Endothelial cell of umbilical vein (primary cell): ENCODE data around the gene GPRC5D.

Experiments
- EZH2 ChIP-seq: IDR thresholded peaks from 2 replicates; pipeline ENCODE4 v1.6.1; 2012; ENCODE audit warnings: borderline replicate concordance, low read depth, mild to moderate bottlenecking, moderate library complexity, low read length, inconsistent platforms; ENCODE audit not compliant: severe bottlenecking
- FOS ChIP-seq: IDR thresholded peaks from 2 replicates; pipeline ENCODE4 v1.6.1; 2011; ENCODE audit warnings: mild to moderate bottlenecking, low read length, moderate library complexity, borderline replicate concordance; ENCODE audit not compliant: insufficient read depth
- GATA2 ChIP-seq: IDR thresholded peaks from 2 replicates; pipeline ENCODE4 v1.7.0; 2011; ENCODE audit warnings: low read depth, mild to moderate bottlenecking, moderate library complexity, mixed read lengths, low read length; ENCODE audit not compliant: insufficient read length, insufficient read depth
- JUN ChIP-seq: IDR thresholded peaks from 2 replicates; pipeline ENCODE4 v1.6.1; 2011; ENCODE audit warnings: borderline replicate concordance, low read depth; ENCODE audit not compliant: insufficient read length, insufficient read depth
- MYC ChIP-seq: IDR thresholded peaks from one replicate; pipeline ENCODE4 v1.6.1; 2011; ENCODE audit warnings: mild to moderate bottlenecking, low read depth, low read length
- POLR2A ChIP-seq: IDR thresholded peaks from 2 replicates; pipeline ENCODE4 v1.6.1; 2012; ENCODE audit warnings: low read depth, mild to moderate bottlenecking, control low read depth, low read length
- POLR2AphosphoS5 ChIP-seq: IDR thresholded peaks from 2 replicates; pipeline ENCODE4 v1.6.1; 2012; ENCODE audit warnings: low read depth, mild to moderate bottlenecking, control low read depth, low read length, moderate library complexity; ENCODE audit not compliant: insufficient read depth
- TF ChIP-seq, protein P1 (sequence below), 2 donors: IDR thresholded peaks; 1 replicate in 1 of 2; 2 replicates in 1 of 2; pipeline ENCODE4 v1.5.1; 2011; ENCODE audit warnings: low read length in 2 of 2, mild to moderate bottlenecking in 2 of 2, moderate library complexity in 2 of 2, control low read depth in 1 of 2, inconsistent platforms in 1 of 2, low read depth in 1 of 2; ENCODE audit not compliant: insufficient read depth in 1 of 2; ENCODE audit errors: extremely low read depth in 1 of 2
- TF ChIP-seq, protein P2 (sequence below): IDR thresholded peaks from 2 replicates; pipeline ENCODE4 v1.6.1; 2011; ENCODE audit not compliant: insufficient read depth, insufficient read length

DNA sequence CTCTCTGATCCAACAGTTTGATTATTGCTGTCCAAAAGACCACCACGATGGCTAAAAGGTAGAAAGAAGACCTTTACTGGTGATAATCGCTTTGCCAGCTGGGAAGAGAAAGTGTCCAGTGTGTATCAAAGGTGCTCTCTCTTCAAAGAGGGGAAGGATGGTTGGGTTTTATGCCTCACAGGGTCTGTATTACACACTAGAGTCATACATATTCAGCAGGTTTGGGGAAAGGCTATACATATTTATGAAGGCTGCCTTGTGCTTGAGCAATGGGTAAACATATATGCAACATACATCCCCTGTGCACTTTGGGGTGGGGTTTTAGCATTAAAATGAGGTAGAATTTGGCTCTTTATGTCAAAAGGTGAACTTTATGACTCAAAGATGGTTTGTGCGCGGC lies 18.2 kb downstream of the GPRC5D start:
- TF ChIP-seq, protein P1, sequence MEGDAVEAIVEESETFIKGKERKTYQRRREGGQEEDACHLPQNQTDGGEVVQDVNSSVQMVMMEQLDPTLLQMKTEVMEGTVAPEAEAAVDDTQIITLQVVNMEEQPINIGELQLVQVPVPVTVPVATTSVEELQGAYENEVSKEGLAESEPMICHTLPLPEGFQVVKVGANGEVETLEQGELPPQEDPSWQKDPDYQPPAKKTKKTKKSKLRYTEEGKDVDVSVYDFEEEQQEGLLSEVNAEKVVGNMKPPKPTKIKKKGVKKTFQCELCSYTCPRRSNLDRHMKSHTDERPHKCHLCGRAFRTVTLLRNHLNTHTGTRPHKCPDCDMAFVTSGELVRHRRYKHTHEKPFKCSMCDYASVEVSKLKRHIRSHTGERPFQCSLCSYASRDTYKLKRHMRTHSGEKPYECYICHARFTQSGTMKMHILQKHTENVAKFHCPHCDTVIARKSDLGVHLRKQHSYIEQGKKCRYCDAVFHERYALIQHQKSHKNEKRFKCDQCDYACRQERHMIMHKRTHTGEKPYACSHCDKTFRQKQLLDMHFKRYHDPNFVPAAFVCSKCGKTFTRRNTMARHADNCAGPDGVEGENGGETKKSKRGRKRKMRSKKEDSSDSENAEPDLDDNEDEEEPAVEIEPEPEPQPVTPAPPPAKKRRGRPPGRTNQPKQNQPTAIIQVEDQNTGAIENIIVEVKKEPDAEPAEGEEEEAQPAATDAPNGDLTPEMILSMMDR (IDR thresholded peaks at IDR 0.05; ENCODE audit: extremely low read depth in 1 of 2, insufficient read depth in 1 of 2, low read depth in 1 of 2, low read length in 2 of 2), result no peak
- TF ChIP-seq POLR2A, result no peak
- TF ChIP-seq EZH2, result no peak
- TF ChIP-seq POLR2AphosphoS5, result no peak
- no peak for TF ChIP-seq MYC
- TF ChIP-seq FOS, result no peak
- TF ChIP-seq GATA2, result no peak
- no peak for TF ChIP-seq JUN
- TF ChIP-seq, protein P2, sequence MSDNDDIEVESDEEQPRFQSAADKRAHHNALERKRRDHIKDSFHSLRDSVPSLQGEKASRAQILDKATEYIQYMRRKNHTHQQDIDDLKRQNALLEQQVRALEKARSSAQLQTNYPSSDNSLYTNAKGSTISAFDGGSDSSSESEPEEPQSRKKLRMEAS, result no peak
